VCaP (cell line): Measurements from ENCODE around the gene SLC9A4.
A peak's percentile ranks its signal among the peaks of the same experiment; 100 is the strongest.

ENCODE experiments used
- H3K27ac ChIP-seq: fragments of 450-650 bp; 2 replicates; pipeline ENCODE4 v1.5.1; 2017
- CTCF ChIP-seq: fragments of 450-650 bp; conservative IDR thresholded peaks from 2 replicates; pipeline ENCODE4 v1.5.1; 2017; ENCODE audit warnings: mild to moderate bottlenecking, moderate library complexity

Gene SLC9A4

GRCh38 chr2:102473020-102473419, at the start of gene SLC9A4:
SLC9A4 (plus strand) TSS chr2:102473226; CDS start chr2:102473760, 534 bp downstream.
- TF ChIP-seq CTCF: peak; percentile 91
- no peak within 1 kb of the TSS for H3K27ac ChIP-seq

GRCh38 chr2:102423368-102423767, 49.7 kb upstream of the SLC9A4 start:
- no peak for TF ChIP-seq CTCF
- no peak overlapping the region for H3K27ac ChIP-seq

GRCh38 chr2:102424754-102425153, 48.3 kb upstream of the SLC9A4 start:
- TF ChIP-seq CTCF: no peak
- no peak overlapping the region for H3K27ac ChIP-seq

GRCh38 chr2:102425441-102426132, 47.4 kb upstream of the SLC9A4 start:
- TF ChIP-seq CTCF: no peak

GRCh38 chr2:102427249-102427648, 45.8 kb upstream of the SLC9A4 start:
- no peak for TF ChIP-seq CTCF

More at GRCh38 chr2:102425441-102426132, 47.4 kb upstream of the SLC9A4 start:
- no peak overlapping the region for H3K27ac ChIP-seq

GRCh38 chr2:102428573-102428972, 44.5 kb upstream of the SLC9A4 start:
- no peak for TF ChIP-seq CTCF
- H3K27ac ChIP-seq: no peak overlapping the region

More at GRCh38 chr2:102427249-102427648, 45.8 kb upstream of the SLC9A4 start:
- H3K27ac ChIP-seq: no peak overlapping the region

- no peak overlapping the region for H3K27ac ChIP-seq
- TF ChIP-seq CTCF: no peak
These were observed 40.6 kb upstream of the SLC9A4 start for GRCh38 chr2:102432386-102432785.
